Measurements from ENCODE around the gene FATE1.
"Not testable (repeated sequence)": the region's sequence is repeated elsewhere in the genome, so short reads cannot be mapped to it uniquely, and the experiment has no call there.

Gene FATE1

GRCh38 chrX:151715752-151716151, at the start of gene FATE1:
TSS of gene FATE1 (plus strand) at chrX:151716035. CDS start at chrX:151716120, 85 bp downstream.
- FAIRE-seq, result no peak

- no peak for FAIRE-seq
Measured at GRCh38 chrX:151675121-151675746, 40.6 kb upstream of the FATE1 start.

- no peak for FAIRE-seq
Measured at GRCh38 chrX:151676196-151676595, 39.6 kb upstream of the FATE1 start.

DNA sequence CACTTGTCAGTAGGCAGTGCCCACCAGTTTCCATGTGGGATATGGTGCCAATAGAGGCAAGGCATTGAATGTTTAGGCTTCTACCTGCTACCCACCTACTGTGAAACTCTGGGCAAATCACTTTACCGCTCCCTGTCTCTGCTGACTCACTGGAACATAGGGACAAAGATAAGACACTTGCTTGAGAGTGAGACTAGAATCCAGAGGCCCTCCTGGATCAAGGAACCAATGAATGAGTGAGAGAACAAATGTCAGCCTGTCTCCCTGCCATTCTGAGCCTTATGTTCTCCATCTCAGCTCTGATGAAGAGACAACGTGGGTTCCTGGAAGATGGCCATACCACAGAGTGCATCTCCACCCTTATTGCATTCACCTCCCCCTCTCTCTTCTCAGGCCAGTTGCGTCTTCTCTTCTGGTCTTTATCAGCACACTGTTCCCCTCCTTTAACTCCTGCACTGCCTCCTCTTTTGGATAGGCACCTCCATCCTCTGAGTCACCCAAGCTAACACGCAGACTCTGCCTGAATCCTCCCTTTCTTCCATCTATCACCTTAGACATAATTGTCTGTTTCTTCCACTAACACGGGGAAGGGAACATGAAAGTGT, 35.9 kb upstream of the FATE1 start:
- no peak for FAIRE-seq

DNA sequence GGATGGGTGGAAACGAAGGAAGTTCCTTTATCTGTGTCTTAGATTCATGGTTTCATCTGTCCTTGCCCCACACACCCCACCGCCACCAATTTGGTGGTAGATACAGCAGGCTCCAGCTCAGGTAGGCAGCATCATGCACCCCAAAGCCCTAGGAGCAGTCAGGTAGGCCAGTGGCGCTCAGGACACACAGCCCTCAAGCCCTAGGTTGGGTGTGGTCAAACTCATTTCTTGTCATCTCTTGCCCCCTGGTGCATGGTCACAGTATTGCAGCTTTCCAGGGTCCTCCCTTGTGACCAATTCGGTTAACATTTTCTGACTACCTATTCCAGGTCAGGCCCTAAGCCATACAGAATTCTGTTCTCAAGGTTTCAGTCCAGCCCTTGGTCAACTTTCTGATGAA, 35.0 kb upstream of the FATE1 start:
- FAIRE-seq, result no peak

GRCh38 chrX:151687635-151688034, 28.2 kb upstream of the FATE1 start:
- no peak for FAIRE-seq

DNA sequence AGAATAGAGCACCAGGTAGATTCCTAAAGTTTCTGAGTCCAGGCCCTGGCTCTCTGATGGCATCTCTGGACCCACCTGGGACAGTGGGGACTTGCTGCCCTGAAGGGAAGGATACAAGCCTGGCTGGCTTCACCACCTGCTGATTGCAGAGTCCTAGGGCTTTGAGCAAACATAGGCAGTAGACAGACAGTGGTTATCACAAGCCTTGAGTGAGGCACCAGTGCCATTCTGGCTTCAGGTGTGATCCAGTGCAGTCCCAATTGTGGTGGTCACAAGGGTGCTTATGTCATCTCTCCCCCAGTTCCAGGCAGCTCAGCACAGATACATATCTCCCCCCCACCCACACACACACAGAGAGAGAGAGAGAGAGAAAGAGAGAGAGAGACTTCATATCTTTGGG, 27.1 kb upstream of the FATE1 start:
- no peak for FAIRE-seq

- FAIRE-seq, result no peak
Measured at GRCh38 chrX:151692825-151693224, 23.0 kb upstream of the FATE1 start.

DNA sequence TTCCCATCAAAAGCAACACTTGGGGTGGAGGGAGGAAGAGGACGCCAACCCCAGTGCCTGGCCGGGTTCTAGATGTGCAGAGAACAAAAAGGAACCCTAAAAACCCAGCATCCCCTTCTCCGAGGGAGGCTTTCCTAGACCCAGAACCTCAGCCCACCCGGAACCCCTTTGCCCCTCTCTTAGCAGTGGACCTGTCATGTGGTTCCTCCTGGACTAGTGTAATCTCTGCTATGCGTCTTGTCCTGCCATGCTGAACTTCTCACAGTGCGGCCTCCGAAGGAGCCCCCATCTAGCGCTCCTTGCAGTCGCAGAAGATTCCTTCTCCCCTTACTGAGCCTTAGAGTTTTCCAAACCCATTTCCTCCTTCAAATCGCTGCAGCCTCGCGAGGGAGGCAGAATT, 21.7 kb upstream of the FATE1 start:
- FAIRE-seq, result no peak

- no peak for FAIRE-seq
Measured at GRCh38 chrX:151694661-151695582, 20.9 kb upstream of the FATE1 start, which contains the start of gene PRRG3. TSS of gene PRRG3 (plus strand) at chrX:151695458. CDS start at chrX:151698815, 3,357 bp downstream.

DNA sequence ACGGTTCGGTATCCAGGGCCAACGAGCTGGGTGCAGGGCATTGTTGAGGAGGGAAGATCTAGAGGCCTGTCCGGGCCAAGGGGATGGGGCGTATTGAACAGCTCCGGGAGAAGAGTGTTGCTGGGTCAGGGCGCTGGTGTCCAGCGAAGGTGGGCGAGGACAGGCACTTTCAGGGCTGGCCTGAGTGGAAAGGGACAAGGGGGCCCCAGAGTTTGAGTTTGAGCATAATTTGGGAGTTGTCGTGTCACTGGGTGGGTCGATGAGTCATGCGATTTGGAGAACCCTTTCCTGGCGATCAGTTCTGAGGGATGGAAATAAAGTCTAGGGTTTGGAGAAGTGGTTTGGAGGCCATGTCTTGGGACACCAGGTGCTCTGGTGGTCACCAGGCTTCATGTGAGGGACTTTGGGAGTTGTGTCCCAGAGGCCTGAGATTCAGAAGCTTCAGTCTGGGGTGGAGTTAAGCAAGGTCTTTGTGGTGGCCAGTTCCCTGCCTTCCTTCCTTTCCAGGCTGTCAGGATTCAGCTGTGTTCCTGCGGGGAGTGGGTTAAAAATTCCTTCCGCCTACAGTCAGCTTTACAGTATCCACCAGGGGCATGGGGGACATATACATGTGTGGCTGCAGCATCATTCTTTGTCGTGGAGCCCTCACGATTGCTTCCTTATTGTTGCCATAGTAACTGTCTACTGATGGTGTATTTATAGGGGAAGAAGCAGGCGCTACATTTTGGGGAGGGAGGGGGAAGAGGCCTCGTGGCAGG, 20.1 kb upstream of the FATE1 start:
- no peak for FAIRE-seq

DNA sequence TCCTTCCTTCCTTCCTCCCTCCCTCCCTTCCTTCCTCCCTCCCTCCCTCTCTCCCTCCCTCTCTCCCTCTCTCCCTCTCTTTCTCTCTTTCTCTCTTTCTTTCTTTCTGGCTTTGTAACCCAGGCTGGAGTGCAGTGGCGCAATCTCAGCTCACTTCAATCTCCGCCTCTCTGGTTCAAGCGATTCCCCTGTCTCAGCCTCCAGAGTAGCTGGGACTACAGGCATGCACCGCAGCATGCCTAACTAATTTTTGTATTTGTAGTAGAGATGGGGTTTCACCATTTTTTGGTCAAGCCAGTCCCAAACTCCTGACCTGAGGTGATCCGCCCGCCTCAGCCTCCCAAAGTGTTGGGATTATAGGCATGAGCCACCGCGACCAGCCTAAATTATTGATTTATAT, 18.8 kb upstream of the FATE1 start:
- not testable (repeated sequence) for FAIRE-seq

GRCh38 chrX:151697522-151697921, 18.3 kb upstream of the FATE1 start:
- FAIRE-seq, result no peak

DNA sequence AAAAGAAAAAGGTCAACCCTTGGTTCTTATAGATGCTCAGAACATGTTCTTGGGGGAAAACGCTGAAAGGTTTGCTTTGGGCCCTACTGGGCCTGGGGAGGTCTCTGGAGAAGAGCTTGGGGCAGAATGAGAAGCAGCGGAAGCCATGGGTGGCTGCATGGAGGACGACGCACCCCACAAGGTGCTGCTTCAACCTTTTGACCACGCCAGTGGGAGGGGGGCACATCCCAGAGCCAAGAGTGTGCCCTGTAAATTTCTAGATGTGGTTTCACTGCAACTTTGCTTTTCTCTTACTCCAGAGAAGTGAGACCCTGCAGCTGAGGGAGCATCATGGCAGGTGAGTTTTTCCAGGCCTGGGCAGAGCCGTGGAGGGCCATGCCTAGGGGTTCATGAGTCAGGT, 17.4 kb upstream of the FATE1 start:
- FAIRE-seq, result no peak

DNA sequence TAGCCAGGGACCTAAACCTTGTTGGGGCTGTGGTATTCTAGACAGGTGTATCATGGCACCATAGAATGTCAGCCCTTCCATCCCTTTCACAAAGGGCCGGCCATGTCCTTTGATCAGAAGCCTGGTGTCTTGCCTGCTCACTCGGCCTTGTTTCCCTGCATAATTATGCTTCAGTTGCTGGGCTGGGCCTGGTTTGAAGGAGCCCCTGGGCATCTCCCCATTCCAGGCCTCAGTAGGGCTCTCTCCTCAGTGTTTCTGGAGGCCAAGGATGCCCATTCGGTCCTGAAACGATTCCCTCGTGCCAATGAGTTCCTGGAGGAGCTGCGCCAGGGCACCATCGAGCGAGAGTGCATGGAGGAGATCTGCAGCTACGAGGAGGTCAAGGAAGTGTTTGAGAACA, 16.1 kb upstream of the FATE1 start:
- no peak for FAIRE-seq

GRCh38 chrX:151700581-151700980, 15.3 kb upstream of the FATE1 start:
- FAIRE-seq, result no peak

- FAIRE-seq, result no peak
Measured at GRCh38 chrX:151701071-151701470, 14.8 kb upstream of the FATE1 start.

DNA sequence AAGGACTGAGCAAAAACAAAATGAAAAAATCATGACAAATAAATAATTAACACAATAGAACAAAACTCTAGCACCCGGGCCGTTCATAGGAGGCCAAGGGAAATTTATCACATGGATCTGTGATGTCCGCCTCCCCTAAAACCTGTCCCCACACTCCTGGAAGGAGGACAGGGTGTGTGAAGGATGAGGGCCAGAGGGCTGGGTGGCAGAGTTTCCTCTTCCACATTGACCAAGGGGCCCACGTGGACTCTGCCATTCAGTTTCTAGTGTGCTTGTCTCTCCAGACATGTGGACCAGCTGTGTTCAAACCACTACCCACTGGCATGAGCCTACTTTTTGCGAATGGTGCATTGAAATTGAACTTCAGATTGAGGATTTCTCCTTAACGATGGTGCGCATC, 14.3 kb upstream of the FATE1 start:
- no peak for FAIRE-seq

- no peak for FAIRE-seq
Measured at GRCh38 chrX:151702026-151702714, 13.7 kb upstream of the FATE1 start.

GRCh38 chrX:151702741-151703340, 13.0 kb upstream of the FATE1 start:
- FAIRE-seq, result no peak

DNA sequence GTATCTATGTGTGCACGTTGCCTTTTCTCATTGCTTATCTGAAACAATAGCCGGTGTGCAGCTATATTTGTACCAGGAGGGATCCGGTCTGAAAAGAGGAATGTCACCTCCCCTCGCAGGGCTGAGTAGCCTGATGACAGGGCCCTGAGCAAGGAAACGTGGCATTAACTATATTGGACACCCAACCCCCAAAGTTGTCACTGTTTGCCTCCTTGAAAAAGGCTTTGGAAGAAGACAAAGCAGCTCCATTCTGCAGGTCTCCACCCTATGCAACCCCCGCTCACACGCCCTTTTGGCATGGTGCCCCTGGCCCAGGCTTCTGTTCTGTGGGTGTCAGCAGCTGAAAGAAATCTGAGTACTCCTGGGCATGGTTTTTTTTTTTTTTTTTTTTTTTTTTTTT, 12.3 kb upstream of the FATE1 start:
- FAIRE-seq, result no peak
